Myocyte (in vitro differentiated cells): Measurements from ENCODE around the gene EVC. TPM values are rescaled to one million over a fixed set of nuclear protein-coding genes. Genes with fewer than 3 reads are reported as not detected.
A peak's percentile ranks its signal among the peaks of the same experiment; 100 is the strongest.

ENCODE experiments used
- DNase-seq: peaks from one replicate; pipeline ENCODE4 v3.0.0-alpha.2; 2012; ENCODE audit warnings: low read depth
- total RNA-seq: library from RNA; depleted of rRNA; stranded (reverse); fragments of >200 nt; gene quantifications from 2 replicates; pipeline ENCODE4 v1.2.3, GENCODE V29; 2014

Gene EVC
- total RNA-seq, 1 donor from 2014 or later: 82.9 TPM

- no peak for DNase-seq
These were observed 20.3 kb downstream of the EVC start for GRCh38 chr4:5730993-5731990.

DNA sequence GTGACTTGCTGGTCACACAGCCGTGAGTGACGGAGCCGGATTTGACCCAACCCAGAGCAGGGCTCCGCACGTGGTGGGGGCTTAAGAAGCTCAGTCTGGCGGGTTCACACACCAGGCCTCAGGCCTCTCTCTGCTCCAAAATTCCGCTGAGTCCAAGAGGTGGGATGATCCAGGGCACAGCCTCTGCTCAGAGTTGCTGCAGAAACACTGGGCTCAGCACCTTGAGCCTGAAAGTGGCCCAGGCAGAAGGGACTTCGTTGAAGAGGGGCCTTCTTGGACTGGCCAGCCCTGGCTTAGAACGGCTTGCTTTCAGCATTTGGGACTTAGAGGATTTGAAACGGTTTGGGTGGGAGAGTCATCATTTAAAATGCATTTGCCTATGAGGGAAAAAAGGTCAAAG lies 21.2 kb downstream of the EVC start:
- DNase-seq: no peak

DNA sequence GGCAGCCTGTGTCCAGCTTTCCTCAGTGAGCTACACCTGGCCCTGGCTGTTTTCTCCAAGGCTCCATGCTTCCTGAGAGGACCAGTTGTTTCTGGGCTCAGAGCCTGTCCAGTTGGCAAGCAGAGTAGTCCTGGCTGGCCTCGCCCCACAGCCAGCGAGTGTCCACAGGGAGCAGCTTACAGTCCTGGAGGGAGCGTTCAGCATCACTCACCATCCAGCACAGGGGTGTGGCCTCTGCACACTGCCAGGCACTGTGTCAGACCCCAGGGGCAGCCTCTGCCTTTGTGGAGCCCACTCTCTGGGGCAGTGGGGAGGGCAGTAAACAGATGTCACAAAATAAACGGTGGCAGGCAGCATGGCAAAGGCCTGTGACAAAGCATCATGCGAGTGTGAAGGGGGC lies 23.9 kb downstream of the EVC start:
- DNase-seq: peak; percentile 59

DNA sequence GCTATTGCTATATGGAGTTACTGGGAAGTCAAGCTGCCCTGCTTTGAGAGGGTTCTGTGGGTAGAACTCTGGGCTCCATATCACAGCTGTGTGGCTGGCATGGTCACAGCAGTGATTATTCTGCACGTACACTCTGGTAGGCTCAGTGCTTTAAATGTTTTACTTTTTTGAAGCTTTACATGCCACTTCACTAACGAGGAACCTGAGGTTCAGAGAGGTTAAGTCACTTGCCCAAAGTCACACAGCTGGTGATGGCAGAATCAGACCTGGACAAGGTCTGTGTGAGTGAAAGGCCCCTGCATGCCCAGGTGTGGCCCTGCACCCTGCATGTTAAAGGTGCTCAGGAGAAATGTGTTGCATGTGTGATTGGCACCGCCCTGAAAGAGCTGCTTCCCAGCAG lies 24.5 kb downstream of the EVC start:
- DNase-seq: no peak

GRCh38 chr4:5738061-5738460 lies 27.1 kb downstream of the EVC start:
- no peak for DNase-seq

DNA sequence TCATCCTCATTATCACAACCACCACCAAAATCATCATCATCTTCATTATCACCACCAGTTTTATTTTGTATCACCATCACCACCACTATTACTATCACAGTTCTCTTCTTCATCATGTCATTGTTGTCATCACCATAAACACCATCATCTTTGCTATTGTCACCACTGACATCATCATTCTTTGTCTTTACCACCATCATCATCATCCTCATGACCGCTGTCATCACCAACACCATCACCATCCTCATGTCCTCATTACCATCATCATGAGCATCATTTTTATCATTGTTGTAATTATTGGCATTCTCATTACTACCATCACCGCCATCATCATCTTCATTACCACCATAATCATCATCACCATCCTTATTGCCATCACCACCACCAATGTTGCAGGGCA lies 31.4 kb downstream of the EVC start:
- no peak for DNase-seq

- DNase-seq: no peak
These were observed 32.0 kb downstream of the EVC start for GRCh38 chr4:5742968-5743367.

DNA sequence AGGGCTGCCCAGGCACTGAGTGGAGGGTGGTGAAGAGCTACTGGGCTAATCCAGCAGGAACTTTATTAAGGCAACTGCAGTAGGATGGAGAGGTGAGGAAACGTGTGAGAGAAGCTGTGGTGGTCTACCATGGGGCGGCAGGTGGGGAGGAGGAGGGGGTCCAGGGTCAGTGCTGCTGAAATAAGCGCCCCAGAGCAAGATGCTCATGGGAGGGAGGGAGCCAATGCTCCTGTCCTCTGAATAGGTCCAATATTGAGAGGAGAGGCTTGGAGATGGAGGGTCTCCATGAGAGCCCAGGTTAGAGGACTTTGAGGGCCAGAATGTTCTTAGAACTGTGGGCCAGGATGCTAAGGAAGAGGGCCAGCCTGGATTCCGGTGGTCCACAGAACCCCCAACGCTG lies 35.2 kb downstream of the EVC start:
- no peak for DNase-seq

DNA sequence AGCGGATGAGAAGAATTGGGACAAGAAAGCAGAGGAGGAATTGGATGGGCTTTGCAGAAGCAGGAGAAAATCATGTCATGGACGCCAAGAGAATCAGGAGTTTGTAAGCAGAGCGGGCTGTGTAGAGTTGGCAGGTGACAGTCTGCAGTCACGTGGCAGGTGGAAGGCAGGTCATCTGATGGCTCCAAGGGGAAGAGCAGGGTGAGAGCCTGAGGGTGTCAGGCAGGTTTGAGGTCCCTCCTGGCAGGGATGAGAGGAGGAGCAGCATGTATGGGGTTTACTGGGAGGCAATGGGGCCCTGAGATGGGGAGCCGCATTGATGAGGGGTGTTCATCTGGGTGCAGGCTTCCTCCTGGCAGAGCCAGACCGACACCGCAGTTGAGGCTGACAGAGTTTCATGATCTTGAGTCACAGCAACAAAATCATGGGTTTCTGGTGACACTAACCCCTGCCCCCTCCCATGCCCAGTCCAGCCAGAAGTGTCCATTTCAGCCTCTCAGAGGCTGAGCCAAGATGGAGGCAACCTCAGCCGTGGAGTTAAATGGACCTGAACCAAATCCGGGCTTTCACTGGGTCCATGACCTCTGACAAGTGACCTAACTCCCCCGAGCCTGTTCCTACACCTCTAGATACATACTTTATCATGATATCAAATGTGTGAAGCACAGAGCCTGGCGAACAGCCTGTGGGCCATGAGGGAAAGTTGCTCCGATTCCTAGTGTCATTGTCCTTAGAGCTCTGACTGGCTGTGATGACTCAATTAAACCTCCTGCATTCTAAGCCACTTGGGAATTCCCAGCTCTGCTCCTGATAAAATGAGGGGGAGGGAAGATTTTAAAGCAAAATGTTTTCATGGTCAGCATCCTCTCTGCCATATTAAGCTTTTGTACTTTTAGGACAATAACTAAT lies 36.1 kb downstream of the EVC start:
- peak; percentile 81 for DNase-seq

DNA sequence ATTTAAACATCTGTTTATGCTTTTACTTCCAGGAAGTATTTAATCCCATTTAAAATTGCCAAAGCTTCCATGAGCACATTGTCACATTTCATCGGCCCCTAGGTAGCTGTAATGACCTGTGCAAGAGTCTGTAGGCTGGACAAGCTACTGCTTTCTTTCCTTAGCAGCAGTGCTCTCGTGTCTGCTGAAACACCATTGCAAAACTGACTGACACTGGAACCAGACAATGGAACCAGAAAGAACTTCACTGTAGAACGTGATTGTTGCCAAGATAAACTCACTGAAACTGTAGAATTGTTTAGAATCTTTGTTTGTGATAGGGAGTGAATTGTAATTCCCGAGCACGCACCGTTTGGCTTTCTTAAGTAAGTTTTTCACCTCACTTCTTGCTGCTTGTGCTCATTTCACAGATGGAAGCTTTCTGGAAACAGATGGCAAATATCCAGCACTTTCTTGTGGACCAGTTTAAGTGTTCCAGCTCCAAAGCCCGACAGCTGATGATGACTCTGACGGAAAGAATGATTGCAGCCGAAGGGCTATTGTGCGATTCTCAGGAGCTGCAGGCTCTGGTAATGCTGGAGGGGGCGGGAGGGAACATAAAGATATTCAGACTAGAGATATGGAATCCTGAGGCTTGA lies 36.9 kb downstream of the EVC start:
- peak; percentile 93 for DNase-seq

DNA sequence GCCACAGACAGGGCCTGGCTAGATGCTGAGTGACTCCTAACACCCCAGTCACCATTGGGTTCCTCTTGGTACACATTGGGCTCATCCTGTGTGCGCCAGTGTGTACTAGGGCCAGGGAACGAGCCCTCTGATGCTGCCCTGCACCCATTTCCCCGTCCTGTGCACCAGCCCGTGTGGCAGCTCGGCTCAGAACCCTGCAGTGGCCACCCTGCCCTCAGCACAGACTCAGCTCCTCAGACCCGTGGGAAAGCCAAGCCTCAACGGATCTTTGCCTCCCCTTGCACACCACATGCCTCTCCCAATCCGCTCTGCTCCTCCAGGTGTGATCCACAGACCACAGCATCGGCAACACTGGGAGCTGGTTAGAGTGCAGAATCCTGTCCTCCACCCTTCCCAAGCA lies 38.6 kb downstream of the EVC start:
- no peak for DNase-seq

DNA sequence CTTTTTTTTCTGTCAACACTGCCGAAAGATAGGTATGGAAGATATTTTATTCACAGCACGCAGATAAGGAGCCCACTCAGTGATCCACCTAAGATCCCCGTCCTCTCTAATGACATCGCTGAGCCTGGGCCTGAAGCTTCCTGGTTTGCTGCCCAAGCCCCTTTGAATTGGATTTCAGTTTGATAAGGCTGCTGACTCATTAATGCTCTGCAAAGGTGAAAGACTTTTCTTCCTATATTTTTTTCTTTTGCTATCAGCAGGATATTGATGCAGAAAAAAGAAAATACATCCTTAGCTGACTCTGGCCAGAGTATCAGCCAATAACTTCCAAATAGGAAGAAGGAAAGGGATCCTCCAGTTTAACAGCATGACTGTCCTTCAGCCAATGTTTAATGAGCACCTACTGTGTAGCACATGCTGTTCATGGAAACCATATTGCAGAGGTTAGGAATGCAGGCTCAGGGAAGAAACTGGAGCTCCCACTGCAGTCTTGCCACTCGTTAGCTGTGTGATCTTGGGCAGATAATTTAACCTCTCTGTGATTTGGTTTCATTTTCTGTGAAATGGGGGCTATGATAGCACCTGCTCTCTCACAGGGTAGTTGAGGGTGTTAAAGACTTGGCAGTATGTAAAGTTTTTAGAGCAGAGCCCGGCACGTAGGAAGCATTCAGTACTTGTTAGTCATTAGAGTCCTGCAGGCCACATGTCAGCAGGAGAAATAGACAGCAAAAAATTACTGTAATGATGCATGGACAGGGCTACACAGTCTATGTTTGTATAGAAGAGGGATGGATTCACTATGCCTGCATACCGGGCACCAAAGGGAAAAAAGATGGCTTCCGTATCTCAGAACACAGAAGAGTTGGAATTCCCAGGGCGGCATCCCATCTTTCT lies 39.3 kb downstream of the EVC start:
- peak; percentile 70 for DNase-seq

DNA sequence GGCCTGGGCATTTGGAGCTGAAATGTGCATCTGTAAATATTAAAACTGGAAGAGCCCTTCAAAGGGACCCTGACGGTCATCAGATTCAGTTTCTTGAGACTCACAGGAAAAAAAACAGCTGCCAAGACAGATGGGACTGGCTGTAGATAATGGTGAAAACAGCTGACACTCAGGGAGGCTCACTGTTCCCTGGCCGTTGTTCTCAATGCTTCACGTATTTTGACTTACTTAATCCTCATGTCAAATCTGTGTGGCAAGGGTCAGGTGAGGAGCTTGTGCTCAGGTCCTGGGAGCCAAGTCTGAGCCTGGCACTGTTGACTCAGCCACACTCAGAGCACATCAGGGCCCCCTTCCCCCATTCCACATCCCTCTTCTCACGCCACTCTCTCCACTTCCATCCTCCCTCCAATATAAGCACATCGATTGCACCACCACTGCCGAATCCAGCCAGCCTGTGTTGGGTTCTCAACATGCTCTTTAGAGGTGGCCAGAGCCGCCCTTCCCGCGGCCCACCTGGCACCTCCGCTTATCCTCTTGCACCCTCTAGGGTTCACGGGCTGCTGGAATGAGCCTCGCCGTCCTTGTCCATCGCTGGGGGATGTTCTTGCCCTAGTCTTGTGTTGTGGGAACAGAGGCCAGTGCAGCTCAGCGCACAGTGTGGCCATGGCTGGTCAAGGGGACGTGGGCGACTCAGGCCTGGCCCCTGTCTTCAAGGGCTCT lies 40.1 kb downstream of the EVC start:
- peak; percentile 96 for DNase-seq

- no peak for DNase-seq
These were observed 40.8 kb downstream of the EVC start for GRCh38 chr4:5751666-5752375.

- DNase-seq: peak; percentile 86
These were observed 41.6 kb downstream of the EVC start for GRCh38 chr4:5752376-5753184.

DNA sequence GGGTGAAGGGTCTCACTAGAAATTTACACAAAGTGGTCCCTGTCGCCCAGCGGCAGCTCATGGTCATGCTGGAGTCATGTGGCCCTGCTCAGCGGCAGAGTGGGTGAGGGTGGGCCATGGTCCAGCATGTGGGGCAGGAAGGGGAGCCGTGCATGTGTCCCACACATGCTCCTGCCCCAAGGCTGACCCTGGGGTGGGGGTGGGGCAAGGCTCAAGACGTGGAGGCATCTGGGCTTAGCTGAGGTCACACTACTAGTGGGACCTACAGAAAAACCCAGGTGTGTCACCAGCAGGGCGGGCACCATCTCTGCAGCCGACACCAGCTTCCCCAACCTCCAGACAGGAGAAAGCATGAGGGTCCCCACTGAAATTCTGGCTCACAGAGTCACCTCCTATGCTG lies 42.4 kb downstream of the EVC start:
- DNase-seq: peak; percentile 40

- peak; percentile 88 for DNase-seq
These were observed 42.9 kb downstream of the EVC start for GRCh38 chr4:5753766-5754528.

GRCh38 chr4:5754529-5754881 lies 43.5 kb downstream of the EVC start:
- no peak for DNase-seq
